Measurements from ENCODE around the gene ESPNL.

The ESPNL gene

DNA sequence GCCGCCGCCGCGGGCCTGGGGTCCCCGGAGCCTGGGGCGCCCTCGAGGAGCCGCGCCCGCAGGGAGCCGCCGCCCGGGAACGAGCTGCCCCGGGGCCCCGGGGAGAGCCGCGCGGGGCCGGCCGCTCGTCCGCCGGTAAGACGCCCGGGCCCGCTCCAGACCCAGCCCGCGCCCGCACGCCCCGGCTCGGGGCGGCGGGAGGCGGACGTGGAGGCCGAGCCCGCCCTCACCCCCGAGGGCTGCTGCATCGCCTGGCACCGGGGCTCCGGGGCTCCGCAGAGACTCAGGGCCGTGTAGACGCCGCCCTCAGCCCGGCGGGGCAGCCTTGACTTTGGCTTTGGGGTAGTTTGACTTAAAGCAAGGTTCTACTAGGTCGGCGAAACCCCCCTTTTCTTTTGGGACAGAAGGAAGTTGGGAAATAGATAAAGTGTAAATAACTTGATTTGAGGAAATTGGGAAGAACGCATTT lies 59.0 kb downstream of the ESPNL start:
- Histone ChIP-seq H3K27ac (ENCODE audit: low read depth, low read length) (no peak overlapping the region), H3K4me3 (ENCODE audit: low read length) (peak overlapping the region; percentile 73), H3K79me2 (ENCODE audit: control insufficient read depth, low read length) (no peaks in the 10 kb centered on the region), H3K27me3 (ENCODE audit: control insufficient read depth, low read length) (peaks cover 6% of the 10 kb centered on the region), H3K4me2 (ENCODE audit: low read length) (peak overlapping the region; percentile 98), H3K36me3 (ENCODE audit: control insufficient read depth, low read length) (no peaks in the 10 kb centered on the region), H3K9me3 (ENCODE audit: control insufficient read depth, insufficient read depth, low read length) (no peaks in the 10 kb centered on the region; the same call in 1 of the 2 replicates), H4K20me1 (ENCODE audit: control insufficient read depth, insufficient read depth, low read depth, low read length) (no peaks in the 10 kb centered on the region), H3K9me2 (replicated peaks; ENCODE audit: control insufficient read depth, low read length) (no peaks in the 10 kb centered on the region), H3K4me1 (ENCODE audit: control insufficient read depth, low read length) (peaks cover 22% of the 10 kb centered on the region), H3F3A (ENCODE audit: control insufficient read depth, insufficient read depth) (no peaks in the 10 kb centered on the region)
- no peak for TF ChIP-seq EZH2phosphoT487 (IDR thresholded peaks at IDR 0.05; ENCODE audit: borderline replicate concordance, low read length)
- TF ChIP-seq, protein P1, sequence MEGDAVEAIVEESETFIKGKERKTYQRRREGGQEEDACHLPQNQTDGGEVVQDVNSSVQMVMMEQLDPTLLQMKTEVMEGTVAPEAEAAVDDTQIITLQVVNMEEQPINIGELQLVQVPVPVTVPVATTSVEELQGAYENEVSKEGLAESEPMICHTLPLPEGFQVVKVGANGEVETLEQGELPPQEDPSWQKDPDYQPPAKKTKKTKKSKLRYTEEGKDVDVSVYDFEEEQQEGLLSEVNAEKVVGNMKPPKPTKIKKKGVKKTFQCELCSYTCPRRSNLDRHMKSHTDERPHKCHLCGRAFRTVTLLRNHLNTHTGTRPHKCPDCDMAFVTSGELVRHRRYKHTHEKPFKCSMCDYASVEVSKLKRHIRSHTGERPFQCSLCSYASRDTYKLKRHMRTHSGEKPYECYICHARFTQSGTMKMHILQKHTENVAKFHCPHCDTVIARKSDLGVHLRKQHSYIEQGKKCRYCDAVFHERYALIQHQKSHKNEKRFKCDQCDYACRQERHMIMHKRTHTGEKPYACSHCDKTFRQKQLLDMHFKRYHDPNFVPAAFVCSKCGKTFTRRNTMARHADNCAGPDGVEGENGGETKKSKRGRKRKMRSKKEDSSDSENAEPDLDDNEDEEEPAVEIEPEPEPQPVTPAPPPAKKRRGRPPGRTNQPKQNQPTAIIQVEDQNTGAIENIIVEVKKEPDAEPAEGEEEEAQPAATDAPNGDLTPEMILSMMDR (IDR thresholded peaks at IDR 0.05; ENCODE audit: low read depth, low read length, poor library complexity, severe bottlenecking), result no peak

DNA sequence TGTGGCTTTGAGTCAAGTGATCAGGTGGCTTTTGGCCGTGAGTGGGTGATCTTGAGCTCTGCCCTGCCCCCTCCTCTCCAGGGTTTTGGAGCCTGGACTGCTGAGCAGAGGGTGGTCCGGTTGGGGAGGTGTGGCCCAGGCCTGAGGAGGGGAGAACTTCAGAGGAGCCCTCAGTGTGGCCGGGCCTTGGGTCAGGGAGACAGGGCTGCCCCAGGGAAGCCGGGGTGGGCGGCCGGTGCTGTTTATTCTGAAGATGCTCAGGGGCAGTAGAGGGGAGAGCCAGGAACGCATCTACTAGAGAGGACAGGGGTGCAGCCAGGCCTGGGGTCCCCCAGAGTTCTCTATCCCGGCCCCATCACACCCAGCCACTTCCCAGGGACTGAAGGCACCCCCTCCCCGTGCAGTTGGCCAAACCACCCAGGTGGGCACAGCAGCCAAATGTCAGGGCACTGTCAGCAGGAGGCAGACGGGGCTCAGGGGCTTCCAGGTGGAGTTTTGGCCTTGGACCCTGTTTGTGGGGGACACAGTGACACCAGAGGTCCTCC lies 59.6 kb downstream of the ESPNL start:
- Histone ChIP-seq H3K27me3 (ENCODE audit: control insufficient read depth, low read length) (peaks cover 6% of the 10 kb centered on the region), H4K20me1 (ENCODE audit: control insufficient read depth, insufficient read depth, low read depth, low read length) (no peaks in the 10 kb centered on the region), H3F3A (ENCODE audit: control insufficient read depth, insufficient read depth) (no peaks in the 10 kb centered on the region), H3K4me2 (ENCODE audit: low read length) (peak overlapping the region; percentile 98), H3K9me2 (replicated peaks; ENCODE audit: control insufficient read depth, low read length) (no peaks in the 10 kb centered on the region), H3K4me3 (ENCODE audit: low read length) (peak overlapping the region; percentile 73), H3K27ac (ENCODE audit: low read depth, low read length) (no peak overlapping the region), H3K79me2 (ENCODE audit: control insufficient read depth, low read length) (no peaks in the 10 kb centered on the region), H3K4me1 (ENCODE audit: control insufficient read depth, low read length) (peaks cover 22% of the 10 kb centered on the region), H3K9me3 (ENCODE audit: control insufficient read depth, insufficient read depth, low read length) (no peaks in the 10 kb centered on the region), H3K36me3 (ENCODE audit: control insufficient read depth, low read length) (no peaks in the 10 kb centered on the region)
- TF ChIP-seq, protein P1 (IDR thresholded peaks at IDR 0.05; ENCODE audit: low read depth, low read length, poor library complexity, severe bottlenecking), result no peak
- TF ChIP-seq EZH2phosphoT487 (IDR thresholded peaks at IDR 0.05; ENCODE audit: borderline replicate concordance, low read length), result no peak

DNA sequence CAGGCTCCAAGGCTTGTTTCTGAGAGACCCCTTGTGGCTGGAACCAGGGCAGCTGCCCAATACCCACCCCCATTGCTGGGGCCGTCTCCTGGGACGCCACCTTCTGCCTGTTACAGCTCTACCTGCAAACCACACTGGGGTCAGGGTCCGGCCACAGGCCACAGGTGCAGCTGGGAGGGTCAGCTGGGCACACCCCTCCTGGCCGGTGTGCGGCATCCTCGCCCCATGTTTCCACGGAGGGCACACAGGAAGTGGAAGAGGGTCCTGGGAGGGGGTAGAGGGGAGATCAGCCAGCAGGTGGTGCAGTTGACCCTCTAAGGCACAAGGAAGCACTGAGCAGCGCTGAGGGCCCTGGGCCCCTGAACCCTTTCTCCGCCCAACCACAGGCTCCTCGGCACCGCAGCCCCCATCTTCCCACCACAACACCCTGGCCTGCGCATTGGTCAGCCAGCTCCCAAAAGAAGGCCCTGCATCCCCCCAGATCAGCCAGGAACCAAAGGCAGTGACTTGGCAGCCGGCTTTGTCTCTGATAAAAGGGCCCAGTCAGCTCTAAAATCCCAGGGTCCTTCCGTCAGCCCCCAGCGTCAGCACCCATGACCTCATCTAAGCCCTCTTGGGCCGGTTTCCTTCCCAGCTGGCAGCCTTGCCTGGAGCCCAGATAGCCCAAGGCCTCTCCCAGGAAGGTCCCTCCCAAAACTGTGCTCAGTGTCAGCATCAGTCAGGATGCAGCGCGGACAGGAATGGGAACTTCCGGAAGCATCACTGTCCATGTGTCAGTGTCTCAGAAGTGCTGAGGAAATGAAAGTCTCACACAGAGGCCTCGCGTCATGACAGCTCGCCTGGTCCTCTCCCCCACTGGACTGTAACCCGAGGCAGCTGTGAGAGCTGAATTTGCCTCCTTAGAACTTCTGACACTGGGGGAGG lies 60.3 kb downstream of the ESPNL start:
- Histone ChIP-seq H3K4me3 (ENCODE audit: low read length) (peak overlapping the region; percentile 73), H3K9me3 (ENCODE audit: control insufficient read depth, insufficient read depth, low read length) (no peaks in the 10 kb centered on the region), H3K27ac (ENCODE audit: low read depth, low read length) (no peak overlapping the region), H3K9me2 (replicated peaks; ENCODE audit: control insufficient read depth, low read length) (no peaks in the 10 kb centered on the region), H3K36me3 (ENCODE audit: control insufficient read depth, low read length) (no peaks in the 10 kb centered on the region), H4K20me1 (ENCODE audit: control insufficient read depth, insufficient read depth, low read depth, low read length) (no peaks in the 10 kb centered on the region), H3F3A (ENCODE audit: control insufficient read depth, insufficient read depth) (no peaks in the 10 kb centered on the region), H3K27me3 (ENCODE audit: control insufficient read depth, low read length) (peaks cover 6% of the 10 kb centered on the region), H3K79me2 (ENCODE audit: control insufficient read depth, low read length) (no peaks in the 10 kb centered on the region), H3K4me1 (ENCODE audit: control insufficient read depth, low read length) (peaks cover 22% of the 10 kb centered on the region), H3K4me2 (ENCODE audit: low read length) (peak overlapping the region; percentile 98)
- TF ChIP-seq, protein P1 (IDR thresholded peaks at IDR 0.05; ENCODE audit: low read depth, low read length, poor library complexity, severe bottlenecking), result peak; percentile 92
- TF ChIP-seq EZH2phosphoT487 (IDR thresholded peaks at IDR 0.05; ENCODE audit: borderline replicate concordance, low read length), result no peak

Data from DOHH2 (cell line).